Measurements from ENCODE around the gene NRG3. TPM values are rescaled to one million over a fixed set of nuclear protein-coding genes. Genes with fewer than 3 reads are reported as not detected.

NRG3 gene
- total and polyA plus RNA-seq, 12 donors, result 0.46 to 3.8 (median 1.3) TPM

DNA sequence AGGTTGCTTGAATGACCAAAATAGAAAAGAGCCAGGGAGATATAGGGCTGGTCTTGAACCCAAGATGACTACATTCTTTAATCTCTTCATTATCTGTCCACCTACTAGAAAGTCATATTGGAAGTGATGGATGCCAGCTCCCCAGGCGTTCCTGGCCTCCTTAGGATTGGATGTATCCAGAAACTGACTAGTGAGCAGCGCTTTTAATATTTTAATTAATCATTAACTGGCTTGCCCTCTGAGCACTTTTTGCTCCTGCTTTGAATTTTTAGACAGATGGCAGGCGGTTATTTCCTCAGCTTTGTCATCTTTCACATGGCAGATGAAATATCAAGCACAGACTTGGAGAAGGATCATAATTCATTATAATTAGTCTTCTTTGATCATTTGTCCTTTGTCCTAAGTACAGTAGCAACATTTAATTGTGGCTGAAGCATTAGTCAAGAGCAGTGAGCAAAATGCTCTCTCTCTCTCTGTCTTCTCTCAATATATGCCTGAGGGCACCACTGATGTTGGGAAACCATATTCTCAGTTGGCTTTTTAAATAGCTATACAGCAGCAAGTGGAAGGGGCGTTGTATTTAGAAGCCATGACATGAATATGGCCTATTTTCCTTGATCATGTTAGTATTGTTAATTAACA, 588.0 kb downstream of the NRG3 start:
- H3K4me1 ChIP-seq (replicated peaks in 1 of 2), result no peaks in the 10 kb centered on the region
- H3K27ac ChIP-seq, result no peak overlapping the region
- H3K9me3 ChIP-seq (replicated peaks in 1 of 3), result no peaks in the 10 kb centered on the region
- intact Hi-C loops (cut with DNase I), result no loop called here
- no peak overlapping the region for H3K4me3 ChIP-seq
- TF ChIP-seq, protein P1, sequence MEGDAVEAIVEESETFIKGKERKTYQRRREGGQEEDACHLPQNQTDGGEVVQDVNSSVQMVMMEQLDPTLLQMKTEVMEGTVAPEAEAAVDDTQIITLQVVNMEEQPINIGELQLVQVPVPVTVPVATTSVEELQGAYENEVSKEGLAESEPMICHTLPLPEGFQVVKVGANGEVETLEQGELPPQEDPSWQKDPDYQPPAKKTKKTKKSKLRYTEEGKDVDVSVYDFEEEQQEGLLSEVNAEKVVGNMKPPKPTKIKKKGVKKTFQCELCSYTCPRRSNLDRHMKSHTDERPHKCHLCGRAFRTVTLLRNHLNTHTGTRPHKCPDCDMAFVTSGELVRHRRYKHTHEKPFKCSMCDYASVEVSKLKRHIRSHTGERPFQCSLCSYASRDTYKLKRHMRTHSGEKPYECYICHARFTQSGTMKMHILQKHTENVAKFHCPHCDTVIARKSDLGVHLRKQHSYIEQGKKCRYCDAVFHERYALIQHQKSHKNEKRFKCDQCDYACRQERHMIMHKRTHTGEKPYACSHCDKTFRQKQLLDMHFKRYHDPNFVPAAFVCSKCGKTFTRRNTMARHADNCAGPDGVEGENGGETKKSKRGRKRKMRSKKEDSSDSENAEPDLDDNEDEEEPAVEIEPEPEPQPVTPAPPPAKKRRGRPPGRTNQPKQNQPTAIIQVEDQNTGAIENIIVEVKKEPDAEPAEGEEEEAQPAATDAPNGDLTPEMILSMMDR (IDR thresholded peaks at IDR 0.05), result no peak
- no peak for TF ChIP-seq POLR2A (IDR thresholded peaks at IDR 0.05)
- no peaks in the 10 kb centered on the region for H3K36me3 ChIP-seq (replicated peaks in 1 of 2)
- WGBS, 4 donors, result 65 to 76% (median 73%) methylated on average over 4 of the region's 4 CpGs
- DNase-seq, result no peak
- no peaks in the 10 kb centered on the region for H3K27me3 ChIP-seq

DNA sequence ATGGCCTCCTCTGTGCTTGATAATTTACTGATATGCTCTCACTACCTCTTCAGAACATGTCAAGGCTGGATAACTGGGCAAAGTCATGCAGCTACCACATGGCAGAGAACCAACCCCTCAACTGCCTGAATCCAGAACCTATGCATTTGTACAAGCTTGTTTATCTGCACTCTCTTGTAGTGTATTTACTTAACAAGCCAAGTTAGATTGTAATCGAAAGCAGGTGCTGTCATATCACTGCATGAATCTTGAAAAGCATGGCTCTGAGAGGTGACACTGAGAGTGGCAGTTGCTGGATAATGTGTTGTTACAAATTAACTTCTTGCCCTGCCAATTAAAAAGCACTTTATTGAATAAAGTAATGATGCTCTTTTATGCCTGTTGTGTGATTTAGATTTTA, 588.6 kb downstream of the NRG3 start:
- no peaks in the 10 kb centered on the region for H3K9me3 ChIP-seq (replicated peaks in 1 of 3)
- 74 to 77% (median 76%) methylated on average over 1 of the region's 1 CpG for WGBS, 4 donors
- DNase-seq, result no peak
- H3K27me3 ChIP-seq, result no peaks in the 10 kb centered on the region
- no peaks in the 10 kb centered on the region for H3K36me3 ChIP-seq (replicated peaks in 1 of 2)
- no peak overlapping the region for H3K4me3 ChIP-seq
- H3K27ac ChIP-seq, result no peak overlapping the region
- TF ChIP-seq, protein P1 (IDR thresholded peaks at IDR 0.05), result no peak
- no peak for TF ChIP-seq POLR2A (IDR thresholded peaks at IDR 0.05)
- H3K4me1 ChIP-seq (replicated peaks in 1 of 2), result no peaks in the 10 kb centered on the region
- intact Hi-C loops (cut with DNase I), result no loop called here

DNA sequence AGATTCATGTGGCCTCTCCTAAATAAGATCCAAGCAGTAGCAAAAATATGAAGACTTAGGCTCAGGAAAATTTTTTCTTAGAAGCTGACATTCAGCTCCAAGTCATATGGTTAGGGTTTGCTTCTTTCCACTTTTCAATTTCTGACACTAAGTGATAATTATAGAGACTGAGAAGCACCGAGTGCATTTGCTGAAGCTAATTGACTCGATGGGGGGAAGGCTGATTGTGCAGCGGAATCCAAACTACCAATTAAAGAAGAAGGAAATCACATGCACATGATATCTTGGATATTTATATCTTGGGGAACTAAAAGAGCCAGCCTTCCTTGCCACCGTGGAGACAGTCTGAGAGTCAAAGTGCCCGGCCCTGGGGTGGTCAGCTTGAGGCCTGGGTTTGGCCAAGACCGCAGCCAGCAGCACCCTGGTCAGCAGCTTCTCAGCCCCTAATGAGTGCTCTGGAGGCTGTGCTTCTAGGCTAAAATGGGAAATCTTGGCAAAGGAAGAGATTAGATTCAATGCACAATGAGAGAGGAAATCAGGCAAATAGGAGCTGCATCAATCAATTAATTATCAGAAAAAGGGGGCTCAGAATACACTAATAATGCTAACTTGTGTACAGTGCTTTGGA, 589.3 kb downstream of the NRG3 start:
- WGBS, 4 donors, result 69 to 77% (median 73%) methylated on average over 5 to 6 of the region's 6 CpGs

DNA sequence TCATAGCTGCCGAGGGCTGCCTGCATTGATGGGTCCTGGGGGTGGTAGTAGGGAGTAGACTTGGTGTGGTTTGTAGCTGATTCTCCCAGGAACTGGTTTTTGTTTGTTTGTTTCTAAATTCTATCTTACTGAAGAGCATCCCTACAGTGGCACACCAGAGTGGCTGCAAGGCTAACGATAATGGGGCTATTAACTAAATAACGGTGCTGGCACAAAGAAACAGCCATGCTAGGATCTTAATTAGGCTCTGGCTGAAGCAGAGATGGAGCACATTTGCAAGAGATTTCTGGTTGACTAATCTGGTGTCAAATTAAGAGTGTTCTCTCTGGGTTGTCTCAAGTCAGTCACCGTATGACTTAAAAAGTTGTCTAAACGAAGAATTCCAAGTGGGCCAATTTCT, 590.0 kb downstream of the NRG3 start:
- no peak overlapping the region for H3K27ac ChIP-seq
- TF ChIP-seq, protein P1 (IDR thresholded peaks at IDR 0.05), result no peak
- no peak for TF ChIP-seq POLR2A (IDR thresholded peaks at IDR 0.05)
- no peaks in the 10 kb centered on the region for H3K27me3 ChIP-seq
- WGBS, 4 donors, result 76 to 90% (median 77%) methylated on average over 5 of the region's 5 CpGs
- intact Hi-C loops (cut with DNase I), result no loop called here
- DNase-seq, result no peak
- no peak overlapping the region for H3K4me3 ChIP-seq
- H3K36me3 ChIP-seq (replicated peaks in 1 of 2), result no peaks in the 10 kb centered on the region
- no peaks in the 10 kb centered on the region for H3K9me3 ChIP-seq (replicated peaks in 1 of 3)
- H3K4me1 ChIP-seq (replicated peaks in 1 of 2), result no peaks in the 10 kb centered on the region

More for the DNA sequence above, 589.3 kb downstream of the NRG3 start:
- Histone ChIP-seq H3K4me3 (no peak overlapping the region), H3K27ac (no peak overlapping the region), H3K4me1 (replicated peaks in 1 of 2) (no peaks in the 10 kb centered on the region), H3K36me3 (replicated peaks in 1 of 2) (no peaks in the 10 kb centered on the region), H3K27me3 (no peaks in the 10 kb centered on the region), H3K9me3 (replicated peaks in 1 of 3) (no peaks in the 10 kb centered on the region)
- DNase-seq, result no peak
- intact Hi-C loops (cut with DNase I), result no loop called here
- TF ChIP-seq, protein P1 (IDR thresholded peaks at IDR 0.05), result no peak
- TF ChIP-seq POLR2A (IDR thresholded peaks at IDR 0.05), result no peak
